HG03108 (cell line): ENCODE data around the gene PXMP4.
A peak's percentile ranks its signal among the peaks of the same experiment; 100 is the strongest.
"Not testable (repeated sequence)": the region's sequence is repeated elsewhere in the genome, so short reads cannot be mapped to it uniquely, and the experiment has no call there.

Experiments
- ATAC-seq: cut with Tn5 transposase; IDR thresholded peaks from one replicate; pipeline ENCODE4 v1.9.1; 2021; ENCODE audit warnings: moderate library complexity; ENCODE audit not compliant: unreplicated experiment

PXMP4 gene

GRCh38 chr20:33719989-33720709 is at the start of gene PXMP4:
Gene PXMP4 (minus strand): TSS chr20:33720310. CDS start chr20:33720207, 103 bp downstream.
- peak; percentile 98 for ATAC-seq

- no peak for ATAC-seq
These were observed 48.9 kb upstream of the PXMP4 start for GRCh38 chr20:33769043-33769442.

GRCh38 chr20:33767777-33768138 is 47.6 kb upstream of the PXMP4 start:
- ATAC-seq: no peak

- no peak for ATAC-seq
These were observed 46.6 kb upstream of the PXMP4 start for GRCh38 chr20:33766686-33767085.

GRCh38 chr20:33765592-33765991 is 45.5 kb upstream of the PXMP4 start:
- ATAC-seq: no peak

- no peak for ATAC-seq
These were observed 45.0 kb upstream of the PXMP4 start for GRCh38 chr20:33765099-33765498.

GRCh38 chr20:33761698-33762250 is 41.7 kb upstream of the PXMP4 start:
- ATAC-seq: no peak

GRCh38 chr20:33757458-33757857 is 37.3 kb upstream of the PXMP4 start:
- ATAC-seq: no peak

GRCh38 chr20:33757046-33757445 is 36.9 kb upstream of the PXMP4 start:
- no peak for ATAC-seq

GRCh38 chr20:33755936-33756490 is 35.9 kb upstream of the PXMP4 start:
- not testable (repeated sequence) for ATAC-seq

- ATAC-seq: no peak
These were observed 33.7 kb upstream of the PXMP4 start for GRCh38 chr20:33753763-33754162.

- ATAC-seq: no peak
These were observed 33.0 kb upstream of the PXMP4 start for GRCh38 chr20:33753143-33753542.

GRCh38 chr20:33751775-33752174 is 31.7 kb upstream of the PXMP4 start:
- ATAC-seq: no peak

- ATAC-seq: no peak
These were observed 26.4 kb upstream of the PXMP4 start for GRCh38 chr20:33746325-33746998.

GRCh38 chr20:33744773-33745385 is 24.8 kb upstream of the PXMP4 start:
- ATAC-seq: no peak

GRCh38 chr20:33744181-33744580 is 24.1 kb upstream of the PXMP4 start:
- ATAC-seq: no peak

GRCh38 chr20:33740189-33740588 is 20.1 kb upstream of the PXMP4 start:
- ATAC-seq: no peak

- no peak for ATAC-seq
These were observed 19.4 kb upstream of the PXMP4 start for GRCh38 chr20:33739493-33739892.

- no peak for ATAC-seq
These were observed 16.9 kb upstream of the PXMP4 start for GRCh38 chr20:33736962-33737361.

- ATAC-seq: no peak
These were observed 13.8 kb upstream of the PXMP4 start for GRCh38 chr20:33733654-33734576.
